Keratinocyte (primary cell): ENCODE measurements around the gene RRP12. TPM values are rescaled to one million over a fixed set of nuclear protein-coding genes. Genes with fewer than 3 reads are reported as not detected.

Experiments used
- DNase-seq: peaks from one replicate; pipeline ENCODE4 v3.0.0-alpha.2; 2011; ENCODE audit warnings: low read depth, missing footprints, low spot score
- FAIRE-seq: peaks from 2 replicates; lab custom pipeline; 2011; peaks lifted over from hg19 to GRCh38; lab: Jason Lieb, UNC
- H2AFZ ChIP-seq: 2 replicates; pipeline ENCODE4 v1.6.0; 2012; ENCODE audit warnings: low read length, control low read depth, inconsistent platforms; ENCODE audit not compliant: control insufficient read depth
- H3K27ac ChIP-seq: 2 replicates; pipeline ENCODE4 v1.5.1; 2011; ENCODE audit warnings: low read length; ENCODE audit not compliant: control insufficient read depth, insufficient read depth
- H3K27me3 ChIP-seq: 3 replicates; pipeline ENCODE4 v1.6.0; 2011; ENCODE audit warnings: low read length; ENCODE audit not compliant: control insufficient read depth, insufficient read depth; ENCODE audit errors: extremely low read depth
- H3K36me3 ChIP-seq, 2 experiments: 2 replicates in 1 of 2; 3 replicates in 1 of 2; pipeline ENCODE4 v1.5.1; 2011; ENCODE audit warnings: low read length in 2 of 2, mild to moderate bottlenecking in 1 of 2; ENCODE audit not compliant: control insufficient read depth in 2 of 2, insufficient read depth in 2 of 2; ENCODE audit errors: extremely low read depth in 1 of 2
- H3K4me1 ChIP-seq: 3 replicates; pipeline ENCODE4 v1.5.1; 2011; ENCODE audit warnings: low read length; ENCODE audit not compliant: control insufficient read depth, insufficient read depth; ENCODE audit errors: extremely low read depth
- H3K4me2 ChIP-seq: 3 replicates; pipeline ENCODE4 v1.6.0; 2011; ENCODE audit warnings: low read depth, low read length; ENCODE audit not compliant: control insufficient read depth, insufficient read depth; ENCODE audit errors: extremely low read depth
- H3K4me3 ChIP-seq, 3 experiments: fragments of 200-600 bp in 1 of 3; sonication (generic) in 1 of 3; 2 replicates in 2 of 3; 3 replicates in 1 of 3; pipeline ENCODE4 v1.5.1; 2011 to 2016; ENCODE audit warnings: low read length in 3 of 3, mild to moderate bottlenecking in 3 of 3, control low read depth in 2 of 3, inconsistent platforms in 1 of 3, low read depth in 1 of 3, mixed read lengths in 1 of 3, mixed run types in 1 of 3, moderate library complexity in 1 of 3; ENCODE audit not compliant: control insufficient read depth in 2 of 3, insufficient read depth in 2 of 3; ENCODE audit errors: extremely low read depth in 1 of 3
- H3K79me2 ChIP-seq: 2 replicates; pipeline ENCODE4 v1.6.0; 2012; ENCODE audit warnings: low read length; ENCODE audit not compliant: control insufficient read depth, insufficient read depth
- H3K9ac ChIP-seq: 3 replicates; pipeline ENCODE4 v1.6.0; 2011; ENCODE audit warnings: low read length; ENCODE audit not compliant: control insufficient read depth, insufficient read depth; ENCODE audit errors: extremely low read depth
- H3K9me1 ChIP-seq: 3 replicates; pipeline ENCODE4 v1.6.0; 2011; ENCODE audit warnings: low read length; ENCODE audit not compliant: control insufficient read depth, insufficient read depth; ENCODE audit errors: extremely low read depth
- H3K9me3 ChIP-seq: 2 replicates; pipeline ENCODE4 v1.5.1; 2012; ENCODE audit warnings: low read depth, low read length; ENCODE audit not compliant: control insufficient read depth
- H4K20me1 ChIP-seq: 3 replicates; pipeline ENCODE4 v1.6.0; 2011; ENCODE audit warnings: low read length; ENCODE audit not compliant: control insufficient read depth, insufficient read depth; ENCODE audit errors: extremely low read depth
- CTCF ChIP-seq, 3 experiments: IDR thresholded peaks in 1 of 3; conservative IDR thresholded peaks in 1 of 3; optimal IDR thresholded peaks in 1 of 3; 2 replicates in 2 of 3; 3 replicates in 1 of 3; pipeline versions ENCODE3 to v1.5.1; 2011; ENCODE audit warnings: low read length in 3 of 3, mild to moderate bottlenecking in 3 of 3, moderate library complexity in 2 of 3, control low read depth in 1 of 3, inconsistent platforms in 1 of 3; ENCODE audit not compliant: insufficient read depth in 2 of 3; ENCODE audit errors: extremely low read depth in 1 of 3
- EZH2 ChIP-seq: IDR thresholded peaks from one replicate; pipeline ENCODE4 v1.6.1; 2012; ENCODE audit warnings: inconsistent platforms, mild to moderate bottlenecking, low read length, moderate library complexity
- dilution Hi-C: fragments of 300-500 bp; cut with MboI; formaldehyde crosslinking; loops from one replicate; pipeline ENCODE4 v1.7.0; 2020; ENCODE audit warnings: low sequenced_read_pairs; ENCODE audit not compliant: extremely low pct_ligation_motif_present
- polyA plus RNA-seq, 5 experiments: library from polyadenylated mRNA; depleted of rRNA in 3 of 5; stranded (reverse) in 3 of 5; stranded (forward) in 1 of 5; unstranded in 1 of 5; fragments of >200 nt; gene quantifications; 1 replicate in 1 of 5; 2 replicates in 3 of 5; 3 replicates in 1 of 5; pipeline versions ENCODE4 v1.2.1 to v1.2.3, GENCODE V29; 2011 to 2012; ENCODE audit warnings: missing spikeins in 2 of 5, low read depth in 1 of 5, low replicate concordance in 1 of 5

Gene RRP12
- polyA plus RNA-seq, 1 donor (not counting 4 experiments of a cell fraction or from before 2014, with no cell fraction given): 14.8 TPM

- H3K27ac ChIP-seq: no peak overlapping the region
- H3K9me3 ChIP-seq: no peaks in the 10 kb centered on the region
- dilution Hi-C loops: no loop called here
- no peak overlapping the region for H3K9ac ChIP-seq
- H3K36me3 ChIP-seq: peaks cover 47 to 48% of the 10 kb centered on the region in 2 experiments
- no peaks in the 10 kb centered on the region for H3K79me2 ChIP-seq
- H3K4me1 ChIP-seq: peaks cover 5% of the 10 kb centered on the region
- no peaks in the 10 kb centered on the region for H3K27me3 ChIP-seq
- TF ChIP-seq EZH2: no peak
- no peak for TF ChIP-seq CTCF (optimal IDR thresholded peaks at IDR 0.05 in 1 of 3, IDR thresholded peaks at IDR 0.05 in 1 of 3, conservative IDR thresholded peaks at IDR 0.05 in 1 of 3; ENCODE audit: extremely low read depth in 1 of 3, insufficient read depth in 2 of 3, low read length in 3 of 3)
- H3K4me2 ChIP-seq: no peak overlapping the region
- H2AFZ ChIP-seq: no peak overlapping the region
- H4K20me1 ChIP-seq: no peaks in the 10 kb centered on the region
- DNase-seq (no peak), FAIRE-seq (no peak)
- no peak overlapping the region for H3K4me3 ChIP-seq
- peaks cover 2% of the 10 kb centered on the region for H3K9me1 ChIP-seq
Measured at GRCh38 chr10:97361537-97361901, 39.6 kb downstream of the RRP12 start.

GRCh38 chr10:97360705-97361536 is 40.2 kb downstream of the RRP12 start:
- Histone ChIP-seq H2AFZ (no peak overlapping the region), H3K9me3 (no peaks in the 10 kb centered on the region), H3K9ac (no peak overlapping the region), H4K20me1 (no peaks in the 10 kb centered on the region), H3K79me2 (no peaks in the 10 kb centered on the region), H3K4me1 (peaks cover 5% of the 10 kb centered on the region), H3K27me3 (no peaks in the 10 kb centered on the region), H3K4me3 (no peak overlapping the region), H3K9me1 (peaks cover 2% of the 10 kb centered on the region), H3K27ac (no peak overlapping the region), H3K4me2 (no peak overlapping the region), H3K36me3 (peaks cover 47 to 53% of the 10 kb centered on the region in 2 experiments)
- DNase-seq (no peak), FAIRE-seq (no peak)
- dilution Hi-C loops: no loop called here
- TF ChIP-seq CTCF (optimal IDR thresholded peaks at IDR 0.05 in 1 of 3, IDR thresholded peaks at IDR 0.05 in 1 of 3, conservative IDR thresholded peaks at IDR 0.05 in 1 of 3; ENCODE audit: extremely low read depth in 1 of 3, insufficient read depth in 2 of 3, low read length in 3 of 3): no peak
- TF ChIP-seq EZH2: no peak
